HG03575 (cell line): ENCODE data around the gene TMEM35B.
"Not testable (repeated sequence)": the region's sequence is repeated elsewhere in the genome, so short reads cannot be mapped to it uniquely, and the experiment has no call there.

Experiments used
- ATAC-seq: cut with Tn5 transposase; IDR thresholded peaks from one replicate; pipeline ENCODE4 v1.9.1; 2021; ENCODE audit not compliant: unreplicated experiment, insufficient number of reproducible peaks, low FRiP score; ENCODE audit errors: extremely low read depth

Gene TMEM35B

DNA sequence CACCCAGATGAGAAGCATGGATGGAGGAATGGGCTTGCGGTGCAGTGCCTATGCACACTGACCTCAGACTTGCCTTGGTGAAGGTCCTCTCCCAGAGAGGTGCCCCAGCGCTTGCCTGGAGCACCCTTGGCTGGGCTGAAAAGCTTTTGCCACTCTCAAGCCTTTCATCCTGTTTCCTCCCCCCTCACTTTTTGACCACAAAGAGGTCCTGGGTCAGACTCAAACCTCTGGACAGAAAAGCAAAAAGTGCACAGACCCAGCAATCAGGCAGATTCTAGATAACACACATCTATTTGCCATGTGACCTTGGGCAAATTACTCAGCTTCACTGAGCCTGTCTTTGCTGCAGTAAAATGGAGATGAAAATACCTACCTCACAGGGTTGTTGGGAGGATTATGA lies 7.3 kb downstream of the TMEM35B start:
- no peak for ATAC-seq

DNA sequence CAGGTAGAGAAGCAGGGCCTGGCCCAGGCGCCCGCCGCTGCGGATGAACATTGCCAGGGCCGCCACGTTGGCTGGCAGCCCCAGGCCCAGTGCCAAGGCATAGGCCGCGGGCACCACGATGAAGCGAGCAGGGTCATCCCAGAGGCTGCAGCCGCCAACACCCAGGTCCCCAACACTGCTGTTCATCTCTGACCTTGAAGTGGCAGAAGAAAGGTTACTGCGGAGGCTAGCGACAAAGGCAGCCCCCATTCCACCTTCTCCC lies 8.0 kb downstream of the TMEM35B start:
- no peak for ATAC-seq

DNA sequence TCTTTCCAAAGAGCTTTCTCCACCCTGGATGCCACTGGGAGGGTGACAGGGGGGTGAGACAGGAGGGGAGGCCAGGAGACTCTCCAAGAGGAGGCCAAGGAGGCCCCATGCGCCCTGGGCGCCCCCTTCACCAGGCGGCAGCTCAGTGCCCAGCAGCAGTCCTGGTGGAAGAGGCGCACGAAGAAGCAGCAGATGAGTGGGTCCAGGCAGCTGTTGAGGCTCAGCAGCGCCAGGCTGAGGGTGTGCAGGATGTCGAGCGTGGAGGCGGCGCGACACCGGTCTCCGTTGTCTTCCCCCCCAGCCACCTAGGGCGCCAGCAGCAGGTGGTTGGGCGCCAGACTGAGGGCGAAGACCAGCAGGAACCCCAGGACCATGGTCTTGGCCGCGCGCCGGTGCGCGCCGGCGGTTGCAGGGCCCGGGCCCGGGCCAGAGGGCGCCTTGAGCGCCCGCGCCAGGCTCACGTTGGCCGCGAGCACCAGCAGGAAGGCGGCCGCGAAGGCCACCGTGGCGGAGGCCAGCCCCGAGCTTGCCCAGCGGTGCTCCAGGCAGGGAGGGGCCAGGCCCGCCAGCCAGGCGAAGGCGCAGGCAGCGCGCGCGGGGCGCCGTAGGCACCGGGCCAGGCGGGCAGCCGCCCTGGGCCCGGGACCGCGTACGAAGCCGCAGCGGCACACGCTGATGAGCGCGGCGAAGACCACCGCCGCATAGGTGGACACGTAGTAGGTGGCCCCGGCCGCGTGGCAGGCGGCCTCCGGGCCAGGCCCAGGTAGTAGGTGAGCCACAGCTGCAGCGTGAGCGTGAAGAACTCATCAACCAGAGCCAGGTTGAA lies 8.6 kb downstream of the TMEM35B start:
- ATAC-seq: no peak

DNA sequence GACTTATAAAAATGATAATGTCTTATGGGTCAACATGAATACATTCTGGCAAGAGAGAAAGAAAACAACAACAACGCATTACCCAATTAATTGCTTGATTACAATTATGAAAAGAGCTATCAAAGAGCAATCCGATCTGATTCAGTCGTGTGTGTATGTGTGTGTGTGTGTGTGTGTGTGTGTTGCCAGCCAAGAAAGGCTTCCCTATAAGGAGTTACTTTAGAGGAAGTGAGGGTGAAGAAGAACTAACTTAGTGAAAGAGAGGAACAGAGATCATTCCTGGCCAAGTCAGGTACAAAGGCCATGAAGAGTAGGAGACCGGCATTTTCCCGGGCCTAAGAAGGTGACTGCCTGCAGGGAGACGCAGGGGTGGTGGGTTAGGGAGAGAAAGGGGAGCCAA lies 9.4 kb downstream of the TMEM35B start:
- no peak for ATAC-seq

DNA sequence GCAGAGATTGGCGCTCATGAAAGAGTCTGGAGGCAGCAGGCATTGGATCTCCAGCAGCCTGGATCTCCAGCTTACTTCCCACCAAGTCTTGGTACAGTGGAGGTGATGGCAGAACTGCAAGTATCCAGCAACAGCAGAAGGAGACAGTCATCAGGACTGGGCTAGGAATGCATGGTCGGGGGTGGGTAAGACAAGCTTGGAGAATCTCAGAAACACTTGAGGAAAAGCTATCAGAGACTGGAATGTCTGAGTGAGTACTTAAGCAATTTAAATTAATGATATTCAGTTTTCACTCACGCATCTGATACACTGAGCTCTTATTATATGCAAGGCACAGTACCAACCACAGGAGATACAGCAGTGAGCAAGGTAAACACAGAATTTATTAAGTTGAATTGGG lies 9.8 kb downstream of the TMEM35B start:
- no peak for ATAC-seq

DNA sequence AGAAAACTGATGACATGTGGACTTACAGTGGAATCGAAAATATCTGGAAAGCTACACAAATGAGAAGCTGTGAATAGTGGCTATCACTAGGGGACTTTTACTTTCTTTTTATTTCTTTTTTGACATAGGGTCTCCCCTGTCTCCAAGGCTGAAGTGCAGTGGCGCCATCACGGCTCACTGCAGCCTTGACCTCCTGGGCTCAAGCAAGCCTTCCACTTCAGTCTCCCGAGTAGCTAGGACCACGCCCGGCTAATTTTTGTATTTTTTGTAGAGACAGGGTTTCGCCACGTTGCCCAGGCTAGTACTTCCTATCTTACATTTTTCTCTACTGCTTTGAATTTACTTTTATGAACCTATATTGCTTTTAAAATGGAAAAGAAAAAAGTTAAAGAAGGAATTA lies 10.5 kb downstream of the TMEM35B start:
- no peak for ATAC-seq

DNA sequence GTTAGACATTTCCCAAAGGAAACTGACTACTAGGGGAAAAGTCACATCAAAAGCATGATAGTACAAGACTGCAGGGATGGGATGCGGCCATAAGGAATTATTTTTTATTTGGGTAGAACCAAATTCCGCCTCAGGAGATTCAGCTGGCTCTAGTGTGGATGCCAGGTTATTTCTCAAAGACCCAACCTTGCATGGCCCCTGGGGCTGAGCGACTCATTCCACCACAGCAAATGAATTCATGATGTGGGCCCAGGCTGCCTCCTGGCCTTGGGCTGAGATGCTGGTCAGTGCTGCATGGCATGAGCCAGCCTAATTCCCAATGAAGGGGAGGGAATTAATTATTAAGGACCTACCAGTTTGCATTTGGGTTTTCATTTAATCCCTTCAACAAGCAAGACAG lies 11.8 kb downstream of the TMEM35B start:
- no peak for ATAC-seq

DNA sequence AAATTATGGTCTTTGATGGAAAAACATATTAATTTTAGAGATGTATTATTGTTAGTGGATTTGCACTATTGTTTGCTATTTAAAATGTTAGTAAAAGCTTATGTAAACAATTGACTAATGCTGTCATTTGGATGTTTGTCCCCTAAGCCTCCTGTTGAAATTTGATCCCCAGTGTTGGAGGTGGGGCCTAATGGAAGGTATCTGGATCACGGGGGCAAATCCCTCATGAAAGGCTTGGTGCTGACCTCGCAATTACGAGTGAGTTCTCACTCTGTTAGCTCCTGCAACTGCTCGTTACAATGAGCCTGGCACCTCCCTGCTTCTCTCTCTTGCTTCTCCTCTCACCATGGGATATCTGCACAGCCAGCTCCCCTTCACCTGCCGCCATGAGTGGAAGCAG lies 14.3 kb downstream of the TMEM35B start:
- ATAC-seq: no peak

DNA sequence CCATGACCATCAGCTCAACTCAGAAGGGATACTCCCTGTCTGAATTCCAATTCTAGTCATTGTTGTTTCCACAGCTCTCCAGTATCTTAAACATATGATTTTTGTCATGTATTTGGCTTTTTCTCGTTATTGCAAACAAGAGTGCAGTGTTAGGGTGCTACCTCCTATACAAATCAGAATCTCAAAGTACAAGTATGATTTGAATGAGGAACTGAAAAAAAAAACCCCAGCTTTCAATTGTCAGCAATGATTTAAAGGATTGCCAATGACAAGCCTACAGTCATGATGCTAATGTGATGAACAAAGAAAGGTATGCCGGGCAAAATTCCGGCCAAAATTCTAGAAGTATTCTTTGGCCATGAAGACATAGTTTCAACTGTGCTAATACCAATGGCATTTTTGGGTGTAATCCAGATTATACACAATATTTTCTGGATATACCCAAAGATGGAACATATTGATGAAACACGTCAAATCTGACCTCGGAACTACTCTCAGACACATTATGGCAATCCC lies 14.9 kb downstream of the TMEM35B start:
- ATAC-seq: no peak

DNA sequence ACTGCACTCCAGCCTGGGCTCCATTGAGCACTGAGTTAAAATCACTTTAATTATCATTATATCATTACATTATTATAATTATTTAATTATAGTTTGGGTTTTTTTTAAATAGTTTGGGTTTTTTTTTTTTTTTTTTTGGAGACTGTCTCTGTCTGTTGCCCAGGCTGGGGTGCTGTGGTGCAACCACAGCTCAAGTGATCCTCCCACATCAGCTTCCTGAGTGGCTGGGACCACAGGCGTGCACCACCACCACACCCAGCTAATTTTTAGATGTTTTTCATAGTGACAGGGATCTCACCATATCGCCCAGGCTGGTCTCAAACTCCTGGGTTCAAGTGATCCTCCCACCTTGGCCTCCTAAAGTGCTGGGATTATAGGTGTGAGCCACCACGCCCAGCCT lies 16.9 kb downstream of the TMEM35B start:
- ATAC-seq: not testable (repeated sequence)

DNA sequence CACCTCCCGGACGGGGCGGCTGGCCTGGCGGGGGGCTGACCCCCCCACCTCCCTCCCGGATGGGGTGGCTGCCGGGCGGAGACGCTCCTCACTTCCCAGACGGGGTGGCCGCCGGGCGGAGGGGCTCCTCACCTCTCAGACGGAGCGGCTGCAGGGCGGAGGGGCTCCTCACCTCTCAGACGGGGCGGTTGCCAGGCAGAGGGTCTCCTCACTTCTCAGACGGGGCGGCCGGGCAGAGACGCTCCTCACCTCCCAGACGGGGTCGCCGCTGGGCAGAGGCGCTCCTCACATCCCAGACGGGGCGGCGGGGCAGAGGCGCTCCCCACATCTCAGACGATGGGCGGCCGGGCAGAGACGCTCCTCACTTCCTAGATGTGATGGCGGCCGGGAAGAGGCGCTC lies 17.5 kb downstream of the TMEM35B start:
- ATAC-seq: not testable (repeated sequence)

DNA sequence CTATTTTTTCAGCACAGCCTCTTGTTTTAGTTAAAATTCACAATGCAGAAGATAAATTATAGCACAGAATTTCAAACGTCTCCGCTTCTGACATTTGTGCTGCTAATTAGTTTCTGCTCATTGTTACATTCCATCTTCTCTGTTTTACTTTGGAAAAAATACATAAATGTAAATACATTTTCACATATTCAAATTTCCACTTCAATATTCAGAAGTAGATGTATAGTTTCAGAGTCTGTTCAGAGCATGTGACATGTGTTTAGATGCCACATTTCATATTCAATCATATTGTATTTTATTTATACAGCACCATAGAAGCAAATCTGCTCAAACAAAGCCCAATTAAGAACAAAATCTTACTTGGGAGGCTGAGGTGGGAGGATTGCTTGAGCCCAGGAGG lies 19.6 kb downstream of the TMEM35B start:
- no peak for ATAC-seq

DNA sequence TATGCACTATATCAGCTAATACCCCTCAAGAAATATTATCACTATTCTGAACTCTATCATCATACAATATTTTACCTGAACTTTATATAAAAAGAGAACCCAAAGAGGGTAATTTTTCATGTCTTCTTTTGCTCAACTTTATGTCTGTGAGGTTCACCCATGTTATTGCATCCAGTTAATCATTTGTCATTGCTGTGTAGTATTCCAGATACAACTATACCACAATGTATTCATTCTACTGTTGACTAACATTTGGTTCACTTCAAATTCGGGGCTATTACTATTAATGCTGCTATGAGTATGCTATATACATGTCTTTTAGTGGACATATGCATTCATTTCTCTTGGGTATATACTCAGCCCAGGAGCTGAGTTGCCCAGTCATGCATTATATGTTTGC lies 34.7 kb downstream of the TMEM35B start:
- ATAC-seq: no peak

DNA sequence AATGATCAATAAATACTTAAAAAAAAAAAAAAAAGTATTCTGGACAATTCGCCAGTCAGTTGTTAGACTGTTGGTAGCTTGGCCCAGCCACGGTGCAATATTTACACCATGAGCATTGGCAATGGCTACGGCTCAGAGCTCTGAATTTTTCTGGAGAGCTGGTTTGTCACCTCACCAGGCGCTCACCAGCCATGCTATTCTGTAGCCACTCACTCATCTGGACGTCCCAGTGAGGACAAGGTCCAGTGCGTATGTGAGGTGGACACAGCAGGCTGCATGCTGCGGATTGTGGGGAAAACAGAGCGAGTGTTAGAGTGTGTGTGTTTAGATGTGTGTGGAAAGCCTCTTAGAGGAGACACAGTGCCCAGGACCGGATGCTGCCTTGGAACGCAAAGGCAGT lies 36.4 kb downstream of the TMEM35B start:
- ATAC-seq: not testable (repeated sequence)

DNA sequence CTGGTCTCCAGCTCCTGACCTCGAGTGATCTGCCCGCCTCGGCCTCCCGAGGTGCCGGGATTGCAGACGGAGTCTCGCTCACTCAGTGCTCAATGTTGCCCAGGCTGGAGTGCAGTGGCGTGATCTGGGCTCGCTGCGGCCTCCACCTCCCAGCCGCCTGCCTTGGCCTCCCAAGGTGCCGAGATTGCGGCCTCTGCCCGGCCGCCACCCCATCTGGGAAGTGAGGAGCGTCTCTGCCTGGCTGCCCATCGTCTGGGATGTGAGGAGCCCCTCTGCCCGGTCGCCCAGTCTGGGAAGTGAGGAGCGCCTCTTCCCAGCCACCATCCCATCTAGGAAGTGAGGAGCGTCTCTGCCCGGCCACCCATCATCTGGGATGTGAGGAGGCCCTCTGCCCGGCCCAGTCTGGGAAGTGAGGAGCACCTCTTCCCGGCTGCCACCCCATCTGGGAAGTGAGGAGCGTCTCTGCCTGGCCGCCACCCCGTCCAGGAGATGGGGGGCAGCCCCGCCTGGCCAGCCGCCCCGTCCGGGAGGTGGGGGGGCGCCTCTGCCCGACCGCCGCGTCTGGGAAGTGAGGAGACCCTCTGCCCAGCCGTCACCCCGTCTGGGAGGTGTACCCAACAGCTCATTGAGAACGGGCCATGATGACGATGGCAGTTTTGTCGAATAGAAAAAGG lies 37.4 kb downstream of the TMEM35B start:
- not testable (repeated sequence) for ATAC-seq

DNA sequence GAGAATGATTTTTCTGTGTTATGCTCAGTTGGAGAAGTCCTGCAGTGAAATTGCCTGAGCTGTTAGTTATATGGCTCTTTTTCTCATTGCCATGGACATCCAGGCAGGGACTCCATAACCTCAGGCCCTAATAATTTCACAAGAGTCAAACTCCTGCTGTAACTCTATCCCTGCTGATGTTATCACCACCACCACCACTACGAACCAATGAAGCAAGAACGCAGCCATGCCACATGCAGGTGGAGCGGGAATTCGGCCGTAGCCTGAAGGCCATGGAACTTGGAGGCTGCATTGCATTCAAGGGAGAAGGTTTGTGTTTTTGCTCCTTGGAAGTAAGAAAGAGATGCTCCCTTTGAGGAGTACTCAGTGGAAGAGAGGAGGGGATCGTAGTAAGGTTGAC lies 38.9 kb downstream of the TMEM35B start:
- ATAC-seq: no peak

DNA sequence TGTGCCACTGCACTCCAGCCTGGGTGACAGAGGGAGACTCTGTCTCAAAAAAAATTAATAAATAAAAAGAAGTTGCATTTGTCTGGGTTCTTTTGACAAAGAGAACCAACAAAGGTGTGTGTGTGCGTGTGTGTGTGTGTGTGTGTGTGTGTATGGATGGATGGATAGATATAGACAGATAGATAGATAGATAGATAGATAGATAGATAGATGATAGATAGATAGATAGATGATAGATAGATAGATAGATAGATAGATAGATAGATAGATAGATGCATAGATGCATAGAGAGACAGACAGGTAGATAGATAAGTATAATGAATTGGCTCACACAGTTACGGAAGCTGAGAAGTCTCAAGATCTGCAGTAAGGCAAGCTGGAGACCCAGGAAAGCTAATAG lies 43.3 kb downstream of the TMEM35B start:
- ATAC-seq: not testable (repeated sequence)
